HG02938 (cell line): ENCODE data around the gene BRSK2.
"Not testable (repeated sequence)": the region's sequence is repeated elsewhere in the genome, so short reads cannot be mapped to it uniquely, and the experiment has no call there.

Source experiments
- ATAC-seq: cut with Tn5 transposase; IDR thresholded peaks from one replicate; pipeline ENCODE4 v1.9.1; 2021; ENCODE audit warnings: mild to moderate bottlenecking, moderate library complexity; ENCODE audit not compliant: unreplicated experiment

BRSK2 gene

DNA sequence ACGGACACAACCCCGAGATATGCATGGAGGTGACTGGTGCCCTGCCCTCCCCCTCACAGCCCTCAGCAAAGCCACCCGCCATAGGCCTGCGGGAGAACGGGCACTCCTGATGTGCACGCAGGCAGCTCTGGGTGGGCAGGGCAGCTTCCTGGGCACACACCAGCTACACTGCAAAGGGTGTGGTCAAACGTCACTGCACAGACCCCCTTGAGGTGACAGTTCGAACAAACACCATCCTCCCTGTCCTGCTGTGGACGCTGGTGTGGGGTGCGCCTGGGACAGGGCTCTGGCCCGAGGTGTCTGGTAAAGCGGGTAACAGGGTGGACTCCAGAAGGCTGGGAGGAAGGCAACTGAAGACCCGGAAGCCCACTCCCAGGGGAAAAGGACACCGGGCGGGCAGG, 118.8 kb downstream of the BRSK2 start:
- ATAC-seq: no peak

DNA sequence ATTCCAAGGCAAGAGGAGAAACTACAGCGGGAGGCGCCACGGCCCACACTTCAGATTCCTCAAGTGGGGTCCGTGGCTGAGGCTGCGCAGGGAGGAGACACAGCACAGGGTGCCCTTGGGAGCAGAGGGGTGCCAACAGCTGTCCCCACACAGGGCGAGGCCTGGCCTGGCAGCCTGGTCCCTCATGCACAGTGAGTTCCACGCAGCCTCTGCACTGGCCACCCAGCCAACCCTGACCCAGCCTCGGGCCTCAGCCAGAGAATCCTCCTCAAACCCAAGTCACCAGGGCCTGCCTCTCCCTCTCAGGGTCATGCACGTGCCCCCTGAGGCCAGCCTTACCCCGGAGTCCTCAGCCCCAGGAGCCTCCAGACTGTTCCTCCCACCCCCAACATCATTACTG, 119.3 kb downstream of the BRSK2 start:
- ATAC-seq: no peak

DNA sequence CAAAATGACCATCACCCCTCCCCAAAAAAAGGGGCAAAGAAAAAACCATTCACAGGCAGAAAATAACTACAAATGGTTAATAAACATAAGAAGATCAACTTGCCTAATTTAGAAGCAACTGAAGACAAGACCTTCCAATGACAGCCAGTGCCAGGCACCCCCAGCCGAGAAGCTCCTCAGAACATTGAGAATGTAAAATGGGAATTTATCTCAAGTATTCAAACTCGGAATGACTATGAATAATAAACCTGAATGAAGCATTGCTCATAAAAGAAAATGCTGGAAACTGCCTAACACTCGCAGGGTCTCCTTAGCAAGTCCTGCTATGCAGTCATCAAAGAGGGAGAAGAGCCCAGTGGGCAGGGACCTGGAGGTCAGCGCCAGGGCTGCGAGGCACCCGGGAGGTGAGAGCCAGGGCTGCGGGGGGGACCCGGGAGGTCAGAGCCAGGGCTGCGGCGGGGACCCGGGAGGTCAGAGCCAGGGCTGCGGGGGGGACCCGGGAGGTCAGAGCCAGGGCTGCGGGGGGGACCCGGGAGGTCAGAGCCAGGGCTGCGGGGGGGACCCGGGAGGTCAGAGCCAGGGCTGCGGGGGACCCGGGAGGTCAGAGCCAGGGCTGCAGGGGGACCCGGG, 120.0 kb downstream of the BRSK2 start:
- ATAC-seq: no peak

DNA sequence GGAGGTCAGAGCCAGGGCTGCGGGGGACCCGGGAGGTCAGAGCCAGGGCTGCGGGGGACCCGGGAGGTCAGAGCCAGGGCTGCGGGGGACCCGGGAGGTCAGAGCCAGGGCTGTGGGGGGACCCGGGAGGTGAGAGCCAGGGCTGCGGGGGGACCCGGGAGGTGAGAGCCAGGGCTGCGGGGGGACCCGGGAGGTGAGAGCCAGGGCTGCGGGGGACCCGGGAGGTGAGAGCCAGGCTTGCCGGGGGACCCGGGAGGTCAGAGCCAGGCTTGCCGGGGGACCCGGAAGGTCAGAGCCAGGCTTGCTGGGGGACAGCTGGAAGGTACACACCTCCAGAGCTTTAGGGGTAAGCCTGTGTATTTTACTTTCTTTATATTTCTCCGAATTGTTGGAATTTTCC, 120.6 kb downstream of the BRSK2 start:
- not testable (repeated sequence) for ATAC-seq

DNA sequence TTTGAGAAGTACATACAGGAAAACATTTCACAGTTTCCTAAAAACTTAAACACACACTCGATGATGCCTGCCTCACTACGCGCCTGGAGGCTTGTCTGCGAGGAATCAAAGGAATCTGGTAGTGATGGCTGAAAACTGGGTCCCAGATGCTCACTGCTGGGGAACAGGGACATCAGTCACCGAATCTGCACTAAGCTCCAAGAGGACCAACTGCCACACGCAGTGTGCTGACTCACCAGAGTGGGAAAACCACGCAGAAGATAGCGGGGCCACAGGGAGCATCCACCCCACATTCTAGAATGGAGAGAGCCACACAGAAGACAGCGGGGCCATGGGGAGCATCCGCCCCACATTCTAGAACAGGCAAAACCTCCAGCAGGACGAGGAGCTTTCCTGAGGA, 121.2 kb downstream of the BRSK2 start:
- ATAC-seq: no peak

DNA sequence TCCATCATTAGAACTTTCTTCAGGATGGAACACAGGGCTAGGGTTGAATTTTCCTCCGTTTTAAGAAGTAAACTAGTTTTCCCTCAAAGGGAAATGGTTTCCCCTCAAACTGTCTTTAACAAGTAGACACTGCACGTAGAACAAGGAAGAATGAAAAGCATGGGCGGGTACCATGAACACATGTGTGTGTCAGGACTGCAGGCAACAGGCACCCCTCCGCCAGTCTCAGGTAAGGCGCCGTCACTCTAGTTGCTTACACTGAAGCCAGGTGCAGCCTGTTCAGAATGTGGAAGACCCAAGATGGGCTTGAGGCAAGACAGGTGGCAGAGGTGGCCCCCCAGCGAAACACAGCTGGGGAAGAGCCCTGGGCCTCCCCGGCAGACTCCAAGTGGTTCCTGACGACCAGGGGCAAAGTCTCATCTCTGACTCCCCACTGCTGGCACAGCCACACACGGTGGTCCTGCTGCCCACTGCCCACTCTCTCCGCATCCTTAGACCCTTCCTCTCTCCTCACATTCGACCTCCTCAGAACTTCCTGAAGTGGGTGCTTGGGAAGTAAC, 122.3 kb downstream of the BRSK2 start:
- no peak for ATAC-seq
